Glomerular visceral epithelial cell (primary cell): ENCODE data around the gene ZCCHC2.
A peak's percentile ranks its signal among the peaks of the same experiment; 100 is the strongest.

ENCODE experiments used
- DNase-seq: peaks from one replicate; pipeline ENCODE4 v3.0.0-alpha.2; 2016; ENCODE audit errors: extremely low spot score

Gene ZCCHC2

GRCh38 chr18:62577765-62578164 is 54.9 kb downstream of the ZCCHC2 start:
- DNase-seq = no peak

GRCh38 chr18:62578980-62579511 is 56.2 kb downstream of the ZCCHC2 start:
- no peak for DNase-seq

- DNase-seq = no peak
These were observed 60.6 kb downstream of the ZCCHC2 start for GRCh38 chr18:62583376-62583775.

- DNase-seq = peak; percentile 86
These were observed 61.7 kb downstream of the ZCCHC2 start for GRCh38 chr18:62584241-62585120.

- no peak for DNase-seq
These were observed 62.7 kb downstream of the ZCCHC2 start for GRCh38 chr18:62585274-62586150.

GRCh38 chr18:62586151-62586774 is 63.4 kb downstream of the ZCCHC2 start:
- DNase-seq = peak; percentile 63

GRCh38 chr18:62586781-62587487 is 64.1 kb downstream of the ZCCHC2 start:
- DNase-seq = no peak

GRCh38 chr18:62587689-62588088 is 64.9 kb downstream of the ZCCHC2 start:
- no peak for DNase-seq

GRCh38 chr18:62588217-62588616 is 65.4 kb downstream of the ZCCHC2 start:
- no peak for DNase-seq

GRCh38 chr18:62590799-62591590 is 68.2 kb downstream of the ZCCHC2 start:
- DNase-seq = no peak

- DNase-seq = peak; percentile 8
These were observed 73.5 kb downstream of the ZCCHC2 start for GRCh38 chr18:62596145-62597005.

- DNase-seq = no peak
These were observed 79.0 kb downstream of the ZCCHC2 start for GRCh38 chr18:62601871-62602270.

GRCh38 chr18:62602706-62603105 is 79.9 kb downstream of the ZCCHC2 start:
- DNase-seq = no peak

GRCh38 chr18:62603211-62603610 is 80.4 kb downstream of the ZCCHC2 start:
- DNase-seq = no peak

- no peak for DNase-seq
These were observed 81.2 kb downstream of the ZCCHC2 start for GRCh38 chr18:62603979-62604378.

GRCh38 chr18:62605685-62606084 is 82.9 kb downstream of the ZCCHC2 start:
- no peak for DNase-seq

- no peak for DNase-seq
These were observed 83.3 kb downstream of the ZCCHC2 start for GRCh38 chr18:62606106-62606505.

GRCh38 chr18:62607302-62607701 is 84.5 kb downstream of the ZCCHC2 start:
- no peak for DNase-seq

- DNase-seq = no peak
These were observed 85.0 kb downstream of the ZCCHC2 start for GRCh38 chr18:62607708-62608428.
